DLD1 (cell line): ENCODE data around the gene VTI1A.

Experiments
- in situ Hi-C: cut with HindIII; loops from 2 replicates; pipeline ENCODE4 v1.10.0; 2017; ENCODE audit warnings: low sequenced_read_pairs

VTI1A gene

GRCh38 chr10:112624546-112625048, 177.6 kb downstream of the VTI1A start:
- in situ Hi-C loops, result no loop called here

DNA sequence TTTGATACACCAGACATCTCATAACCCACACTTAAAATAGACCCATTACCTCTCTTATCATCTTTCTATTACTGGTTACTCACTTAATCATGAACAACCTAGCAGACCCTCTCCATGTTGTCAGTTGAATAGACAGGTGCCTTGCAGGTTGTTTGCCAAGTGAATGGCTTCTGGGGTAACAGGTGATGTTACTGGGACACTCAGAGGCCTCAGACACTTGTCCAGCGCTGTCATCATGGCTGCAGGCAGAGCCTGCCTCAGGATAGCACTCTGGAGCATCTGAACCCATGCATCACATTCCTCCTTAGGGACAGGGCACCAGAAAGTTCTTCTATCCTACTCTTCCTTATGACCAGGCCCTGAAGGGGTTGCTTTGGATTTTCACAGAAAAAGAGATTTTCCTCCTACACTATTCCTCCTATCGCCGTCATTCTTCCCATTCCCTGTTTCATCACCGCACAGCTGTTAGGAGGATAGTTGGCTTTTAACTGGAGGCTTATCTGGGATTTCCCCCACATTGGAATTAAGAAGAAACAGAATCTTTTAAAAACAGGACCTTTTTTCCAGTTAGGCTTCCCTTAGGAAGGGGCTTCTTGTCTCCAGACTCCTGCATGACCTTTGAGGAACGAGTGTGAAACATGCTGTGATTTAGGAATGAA, 182.1 kb downstream of the VTI1A start:
- in situ Hi-C loops, result no loop called here

DNA sequence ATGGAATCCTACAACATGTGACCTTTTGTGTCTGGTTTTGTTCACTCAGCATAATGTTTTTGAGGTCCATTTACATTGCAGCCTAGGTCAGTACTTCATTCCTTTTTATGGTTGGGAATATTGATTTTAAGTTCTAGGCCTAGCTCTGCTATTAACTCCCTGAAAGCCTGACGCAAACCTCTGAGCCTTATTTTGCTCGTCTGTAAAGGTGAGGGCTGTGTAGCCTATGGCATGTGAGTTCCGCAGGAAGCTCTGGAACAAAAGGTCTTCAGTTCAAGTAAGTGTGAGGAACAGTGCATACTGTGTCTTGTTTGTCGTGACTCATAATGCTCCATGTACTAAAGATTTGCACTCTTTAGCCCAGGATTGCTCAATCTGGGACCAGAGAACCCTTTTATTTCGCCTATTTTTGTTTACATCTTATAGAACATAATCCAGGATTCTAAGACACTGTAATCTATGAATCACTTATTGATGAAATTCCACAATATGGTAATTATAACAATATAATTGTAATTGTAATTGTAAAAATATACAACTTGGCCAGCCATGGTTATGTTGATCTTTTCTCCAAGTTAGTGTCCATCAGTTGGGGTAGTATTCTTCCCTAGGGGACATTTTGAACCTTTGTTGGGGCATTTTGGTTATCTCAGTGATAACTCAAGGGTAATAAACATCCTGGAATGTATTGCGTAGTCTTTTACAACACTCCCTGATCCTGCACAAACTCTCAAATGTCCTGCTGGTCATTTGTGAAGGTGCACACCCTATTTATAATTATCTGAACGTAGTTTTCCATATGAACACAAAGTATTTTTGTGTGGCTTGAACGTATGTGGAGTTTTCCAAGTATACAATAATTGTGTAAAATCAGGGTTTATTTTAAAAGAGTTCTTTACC, 184.7 kb downstream of the VTI1A start:
- in situ Hi-C loops, result no loop called here

DNA sequence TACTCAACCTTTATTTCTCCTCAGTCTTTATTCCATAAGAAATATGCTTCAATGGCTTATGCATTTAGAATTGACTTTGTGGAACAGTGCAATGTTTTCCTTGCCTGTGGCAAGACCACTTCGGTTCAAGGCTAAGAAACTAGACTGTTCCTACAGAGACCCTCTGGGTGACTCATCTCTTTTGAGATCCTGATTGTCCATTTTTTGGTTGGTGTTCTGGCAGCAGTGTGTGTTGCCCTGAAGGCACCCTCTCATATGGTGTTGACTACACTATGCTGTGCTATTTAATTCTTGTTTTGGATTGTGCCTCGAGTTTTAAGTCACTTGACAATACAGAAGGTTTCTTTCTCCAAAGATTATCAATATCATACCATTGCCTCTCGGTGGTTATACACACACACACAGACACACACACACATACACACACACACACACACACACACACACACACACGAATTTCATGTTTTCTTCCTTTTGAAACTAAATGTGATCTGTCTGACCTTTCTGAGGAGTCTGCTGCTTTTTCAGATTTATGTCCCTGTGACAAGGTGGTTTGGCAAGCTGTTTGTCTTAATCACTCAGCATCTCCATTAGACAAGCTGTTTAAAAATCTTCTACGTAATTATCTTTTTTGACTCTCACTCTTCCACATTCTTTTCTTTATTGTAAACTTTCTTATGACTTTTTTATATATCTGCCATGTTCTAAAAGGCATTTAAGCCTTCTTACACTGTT, 187.2 kb downstream of the VTI1A start:
- in situ Hi-C loops, result no loop called here

GRCh38 chr10:112637901-112638300, 190.9 kb downstream of the VTI1A start:
- in situ Hi-C loops, result no loop called here

GRCh38 chr10:112639298-112639697, 192.3 kb downstream of the VTI1A start:
- in situ Hi-C loops, result no loop called here

GRCh38 chr10:112640638-112641037, 193.6 kb downstream of the VTI1A start:
- in situ Hi-C loops, result no loop called here

- in situ Hi-C loops, result no loop called here
Measured at GRCh38 chr10:112643600-112644264, 196.7 kb downstream of the VTI1A start.

- in situ Hi-C loops, result no loop called here
Measured at GRCh38 chr10:112644265-112644645, 197.2 kb downstream of the VTI1A start.

DNA sequence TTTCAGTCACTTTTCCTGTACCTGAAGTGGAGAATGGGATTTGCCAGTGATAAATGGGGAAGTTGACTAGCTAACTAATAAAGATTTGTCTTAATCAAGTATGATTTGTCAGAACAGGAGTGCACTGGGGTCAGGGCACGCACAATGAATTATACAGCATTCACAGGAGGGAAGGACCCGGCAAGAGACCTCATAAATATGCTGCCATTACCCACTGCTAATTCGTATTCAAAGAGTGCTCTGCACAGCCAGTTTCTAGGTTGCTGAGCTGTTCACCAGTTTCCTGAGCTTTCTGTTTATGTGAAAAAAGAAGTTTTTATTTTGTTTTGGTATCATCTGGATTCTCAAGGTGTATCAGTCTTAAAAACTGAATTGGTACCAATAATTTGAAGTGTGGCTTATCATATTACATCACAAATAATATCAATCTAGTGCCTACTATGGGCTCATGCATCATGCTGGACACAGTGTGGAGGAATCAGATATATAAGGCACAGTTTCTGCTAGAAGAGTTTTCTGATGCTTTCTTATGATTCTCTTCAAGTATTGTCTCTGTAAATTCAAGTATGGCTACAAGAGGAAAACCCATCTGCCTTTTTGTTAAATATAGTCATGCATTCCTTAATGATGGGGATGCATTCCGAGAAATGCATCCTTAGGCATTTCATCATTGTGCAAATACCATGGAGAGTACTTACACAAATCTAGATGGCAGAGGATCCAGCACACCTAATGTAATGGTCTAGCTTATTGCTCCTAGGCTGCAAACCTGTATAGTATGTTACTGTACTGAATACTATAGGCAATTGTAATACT, 202.2 kb downstream of the VTI1A start:
- in situ Hi-C loops, result no loop called here

DNA sequence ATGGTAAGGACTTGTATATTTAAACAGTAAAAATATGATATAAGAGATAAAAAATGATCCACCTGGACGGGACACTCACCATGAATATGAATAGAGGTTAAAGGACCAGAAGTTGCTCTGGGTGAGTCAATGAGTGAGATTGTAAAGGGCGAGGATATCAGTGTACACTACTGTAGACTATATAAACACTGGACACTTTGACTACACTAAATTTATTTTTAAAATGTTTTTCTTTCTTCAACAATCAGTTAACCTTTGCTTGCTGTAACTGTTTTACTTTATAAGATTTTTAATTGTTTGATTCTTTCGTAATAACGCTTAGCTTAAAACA, 202.8 kb downstream of the VTI1A start:
- in situ Hi-C loops, result no loop called here

- in situ Hi-C loops, result no loop called here
Measured at GRCh38 chr10:112650588-112651030, 203.6 kb downstream of the VTI1A start.

GRCh38 chr10:112653215-112653614, 206.2 kb downstream of the VTI1A start:
- in situ Hi-C loops, result no loop called here

DNA sequence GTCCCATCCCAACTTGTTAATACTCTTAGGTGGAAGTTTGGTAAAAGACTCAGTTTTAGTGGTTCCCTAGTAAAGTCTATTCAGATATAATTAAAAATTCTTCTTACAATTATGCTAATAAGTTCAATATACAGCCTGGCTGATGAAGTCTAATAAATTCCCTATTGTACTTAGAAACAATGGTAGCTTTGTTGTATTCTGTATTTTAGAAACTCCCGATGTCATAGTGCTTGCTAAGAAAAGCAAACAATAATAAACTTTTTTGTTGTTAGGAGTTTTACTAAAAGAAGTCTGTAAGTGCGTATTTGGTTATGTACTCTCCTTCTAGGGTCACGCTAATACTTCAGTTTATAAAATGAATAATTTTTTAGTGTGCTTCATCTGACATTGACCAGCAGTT, 206.8 kb downstream of the VTI1A start:
- in situ Hi-C loops, result no loop called here

GRCh38 chr10:112654794-112655193, 207.8 kb downstream of the VTI1A start:
- in situ Hi-C loops, result no loop called here

- in situ Hi-C loops, result no loop called here
Measured at GRCh38 chr10:112655722-112656121, 208.7 kb downstream of the VTI1A start.

DNA sequence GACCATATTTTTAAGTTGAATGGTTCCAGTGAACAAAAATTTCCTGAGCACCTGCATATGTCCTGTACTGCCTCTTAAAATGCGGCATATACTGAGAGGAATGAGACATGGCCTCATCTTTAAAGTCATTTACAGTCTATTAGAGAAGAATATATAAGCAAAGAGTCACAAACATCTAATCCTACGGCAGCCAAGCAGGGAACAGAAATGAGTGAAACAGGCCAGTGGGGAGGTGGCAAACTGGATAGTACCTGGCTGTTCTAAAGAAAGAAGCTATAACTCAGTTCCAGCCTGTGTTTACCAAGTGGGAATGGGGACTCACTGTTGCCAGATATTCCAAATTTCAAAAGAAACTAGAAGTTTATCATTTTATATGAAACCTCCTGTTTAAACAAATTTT, 211.4 kb downstream of the VTI1A start:
- in situ Hi-C loops, result no loop called here

DNA sequence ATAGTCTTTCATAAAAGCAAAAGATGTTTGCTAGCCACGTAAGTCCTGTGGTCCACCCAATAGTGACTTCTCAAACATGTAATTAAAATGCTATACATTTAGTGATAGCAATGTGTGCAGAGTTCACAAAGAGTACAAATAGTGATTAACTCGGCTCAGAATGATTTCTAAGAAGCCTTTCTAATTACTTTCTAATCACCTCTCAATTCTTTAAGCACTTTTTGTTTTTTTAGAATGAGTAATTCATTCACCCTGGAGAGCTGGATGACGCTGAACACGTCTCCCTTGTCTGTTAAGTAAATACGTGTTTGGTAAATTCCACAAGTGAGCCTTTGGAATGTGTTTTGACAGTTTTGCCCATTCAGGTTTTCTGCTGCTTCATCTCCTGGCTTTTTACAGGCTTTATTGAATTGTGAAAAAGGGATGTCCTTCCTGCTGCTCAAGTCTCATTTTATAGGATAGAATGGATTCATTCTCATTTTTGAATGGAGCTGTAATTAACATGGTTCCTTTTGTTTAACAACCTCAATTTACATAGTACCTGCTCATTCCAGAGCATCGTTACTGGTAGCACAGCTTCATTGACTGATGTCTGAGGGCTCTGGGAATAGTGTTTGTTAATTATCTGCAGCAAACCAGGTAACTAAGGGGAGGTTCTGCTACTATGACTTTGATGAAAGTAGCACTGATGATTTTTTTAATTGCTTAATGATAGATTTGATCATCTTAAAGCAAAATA, 212.1 kb downstream of the VTI1A start:
- in situ Hi-C loops, result no loop called here
